Aorta (tissue), 5 donors: ENCODE results near the gene MAP2K3. TPM values are rescaled to one million over a fixed set of nuclear protein-coding genes. Genes with fewer than 3 reads are reported as not detected.

Source experiments
- ATAC-seq: fragments of 200-7000 bp; cut with Tn5 transposase; one replicate; pipeline ENCODE4 v1.9.1; 2022; ENCODE audit warnings: moderate library complexity; ENCODE audit not compliant: low FRiP score
- DNase-seq, 2 donors: peaks; one replicate each; pipeline ENCODE4 v3.0.0-alpha.2; 2020
- H3K27ac ChIP-seq, 2 donors: one replicate each; pipeline ENCODE4 v1.5.1; 2013; ENCODE audit warnings: low read length in 2 of 2, mild to moderate bottlenecking in 2 of 2, moderate library complexity in 2 of 2, control low read depth in 1 of 2, inconsistent platforms in 1 of 2, low read depth in 1 of 2
- H3K27me3 ChIP-seq, 2 donors: one replicate each; pipeline ENCODE4 v1.6.1; 2013; ENCODE audit warnings: control low read depth in 1 of 2, low read length in 1 of 2, mild to moderate bottlenecking in 1 of 2, moderate library complexity in 1 of 2; ENCODE audit not compliant: insufficient read depth in 2 of 2, control insufficient read depth in 1 of 2
- H3K36me3 ChIP-seq, 2 donors: one replicate each; pipeline ENCODE4 v1.6.1; 2013; ENCODE audit warnings: control low read depth in 1 of 2, low read length in 1 of 2, mild to moderate bottlenecking in 1 of 2; ENCODE audit not compliant: insufficient read depth in 2 of 2, control insufficient read depth in 1 of 2
- H3K4me1 ChIP-seq, 2 donors: one replicate each; pipeline ENCODE4 v1.6.1; 2013; ENCODE audit warnings: low read length in 2 of 2, control low read depth in 1 of 2, mild to moderate bottlenecking in 1 of 2, moderate library complexity in 1 of 2; ENCODE audit not compliant: insufficient read depth in 2 of 2, control insufficient read depth in 1 of 2
- H3K4me3 ChIP-seq, 2 donors: one replicate each; pipeline ENCODE4 v1.5.1; 2013; ENCODE audit warnings: low read length in 2 of 2, control low read depth in 1 of 2, mild to moderate bottlenecking in 1 of 2
- H3K9me3 ChIP-seq: one replicate; pipeline ENCODE4 v1.6.1; 2013; ENCODE audit warnings: mild to moderate bottlenecking, low read length; ENCODE audit not compliant: control insufficient read depth
- WGBS, 2 donors: extraction: QIAGEN DNeasy Blood & Tissue Kit; methylation state at CpG; one replicate each; pipeline ENCODE4 v1.1.7; 2013; 5-methylcytosine and 5-hydroxymethylcytosine counted together
- intact Hi-C, 2 donors: fragments of 100-400 bp; cut with DNase I; formaldehyde crosslinking; loops; one replicate each; pipeline versions ENCODE4 v1.14.2 to v1.15.0; 2022
- long read RNA-seq, 2 donors: library from polyadenylated mRNA; unstranded; transcript quantifications; one replicate each; pipeline ENCODE4 v2.0.0, GENCODE V29; 2020 to 2021
- polyA plus RNA-seq, 2 donors: library from polyadenylated mRNA; stranded (reverse); fragments of 200-250 nt; gene quantifications; one replicate each; pipeline ENCODE4 v1.2.3, GENCODE V29; 2013
- total RNA-seq, 2 donors: library from RNA; stranded (reverse); fragmentation: NEBNext Ultra II Directional; extraction: Animal tissue kit (Norgen Biotek cat#: 25700); gene quantifications; one replicate each; pipeline ENCODE4 v1.2.1, GENCODE V29; 2021
- donor health status: healthy with polysubstance abuse.
- donor health status: Bipolar disorder and iron deficiency.
- donor health status: DM: no; HTN: no; CAD: no.
- donor health status: DM: no; HTN: no; CAD: no.
- donor health status: DM: yes; HTN: yes; CAD: no.

The MAP2K3 gene
- 10 to 100 TPM; 58.7 to 82.6 TPM for total RNA-seq
- 10 to 100 TPM; 21.8 to 41.4 TPM for polyA plus RNA-seq
- long read RNA-seq, donor 1, transcript MAP2K3-202 (12 exons, 2,303 nt): major isoform, 139 of 187 reads
- long read RNA-seq, donor 1, transcript MAP2K3-205 (3 exons, 927 nt): minor isoform, 7 of 187 reads
- long read RNA-seq, donor 1, partial matches to known transcripts: 8 of 187 reads
- long read RNA-seq, donor 1, other reads (novel, unspliced or antisense): 28 of 187 reads
- long read RNA-seq, donor 2, transcript MAP2K3-202 (12 exons, 2,303 nt): major isoform, 45 of 60 reads
- long read RNA-seq, donor 2, partial matches to known transcripts: 2 of 60 reads
- long read RNA-seq, donor 2, other reads (novel, unspliced or antisense): 6 of 60 reads

DNA sequence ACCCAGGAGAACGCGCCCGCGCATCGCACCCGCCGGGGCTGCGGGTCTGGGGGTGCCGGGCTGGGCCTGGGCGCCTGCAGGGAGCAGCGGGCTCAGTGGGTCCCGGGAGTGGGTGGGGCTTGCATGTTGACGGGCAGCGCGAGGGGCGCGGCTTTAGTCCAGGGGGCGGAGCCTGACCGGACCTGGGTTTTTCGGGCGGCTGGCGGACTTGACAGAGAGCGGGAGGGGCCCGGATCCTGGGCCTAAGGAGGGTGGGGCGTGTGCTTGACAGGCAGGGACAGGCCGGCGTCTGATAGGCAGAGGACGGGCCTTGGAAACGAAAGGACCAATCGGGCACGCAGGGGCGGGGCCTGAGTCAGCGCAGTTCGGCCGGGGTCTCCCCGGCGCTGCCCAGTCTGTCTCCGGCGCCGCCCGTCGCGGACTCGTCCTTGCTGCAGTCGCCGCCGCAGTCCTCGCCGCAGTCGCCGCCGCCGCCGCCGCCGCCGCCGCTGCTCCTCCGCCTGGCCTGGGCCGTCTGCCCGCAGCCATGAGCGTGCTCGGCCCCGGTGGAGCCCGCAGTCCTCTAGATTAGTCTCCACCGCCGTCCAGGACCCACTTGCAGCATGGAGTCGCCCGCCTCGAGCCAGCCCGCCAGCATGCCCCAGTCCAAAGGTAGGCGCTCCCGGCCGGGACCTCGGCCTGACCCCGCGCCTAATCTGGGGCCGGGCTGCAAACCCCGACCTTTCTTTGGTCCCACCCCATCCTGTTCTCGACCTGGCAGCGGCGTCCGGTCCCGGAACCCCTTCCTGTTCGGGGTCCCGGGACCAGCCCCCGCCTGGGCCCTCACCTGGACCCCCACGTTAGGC is at the start of gene MAP2K3:
MAP2K3 (plus strand) TSS at position 393 of the 845 bp plus-strand sequence; CDS start at position 603, 210 bp downstream.
- H3K4me3 ChIP-seq: peak within 1 kb of the TSS; percentile 70 to 85
- peaks cover 3 to 8% of the 10 kb centered on the region in 2 donors for H3K4me1 ChIP-seq
- WGBS, 2 donors: 0% methylated on average over 54 to 88 of the region's 88 CpGs
- H3K27ac ChIP-seq: peak within 1 kb of the TSS; percentile 63 to 94
- peak; percentile 90 for ATAC-seq
- peak; percentile 100 for DNase-seq
- H3K27me3 ChIP-seq: no peaks in the 10 kb centered on the region
- intact Hi-C loops: loop anchor here (2.0 to 5.0 kb wide), 4 partner anchors 38 to 173 kb away; partner anchors contain the start of gene TMEM11 (in 1 of the 2)
- H3K36me3 ChIP-seq: no peaks in the 10 kb centered on the region
- H3K9me3 ChIP-seq: no peaks in the 10 kb centered on the region

DNA sequence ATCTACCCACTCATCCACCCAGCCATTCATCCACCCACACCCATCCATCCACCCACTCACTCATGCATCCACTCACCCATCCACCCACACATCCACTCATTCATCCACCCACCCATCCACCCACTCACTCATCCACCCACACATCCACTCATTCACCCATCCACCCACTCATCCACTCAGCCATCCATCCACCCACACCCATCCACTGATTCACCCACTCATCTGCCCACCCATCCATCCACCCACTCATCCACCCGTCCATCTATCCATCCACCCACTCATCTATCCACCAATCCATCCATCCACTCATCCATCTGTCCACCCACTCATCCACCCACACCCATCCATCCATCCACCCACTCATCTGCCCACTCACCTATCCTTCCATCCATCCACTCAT is 48.6 kb upstream of the MAP2K3 start:
- Histone ChIP-seq H3K9me3 (peaks cover 1% of the 10 kb centered on the region), H3K4me3 (no peak overlapping the region), H3K27ac (no peak overlapping the region), H3K36me3 (no peaks in the 10 kb centered on the region), H3K4me1 (no peaks in the 10 kb centered on the region), H3K27me3 (no peaks in the 10 kb centered on the region)
- no peak for ATAC-seq
- intact Hi-C loops: no loop called here
- WGBS, 2 donors: 84 to 95% methylated on average over 1 of the region's 1 CpG
- no peak for DNase-seq

DNA sequence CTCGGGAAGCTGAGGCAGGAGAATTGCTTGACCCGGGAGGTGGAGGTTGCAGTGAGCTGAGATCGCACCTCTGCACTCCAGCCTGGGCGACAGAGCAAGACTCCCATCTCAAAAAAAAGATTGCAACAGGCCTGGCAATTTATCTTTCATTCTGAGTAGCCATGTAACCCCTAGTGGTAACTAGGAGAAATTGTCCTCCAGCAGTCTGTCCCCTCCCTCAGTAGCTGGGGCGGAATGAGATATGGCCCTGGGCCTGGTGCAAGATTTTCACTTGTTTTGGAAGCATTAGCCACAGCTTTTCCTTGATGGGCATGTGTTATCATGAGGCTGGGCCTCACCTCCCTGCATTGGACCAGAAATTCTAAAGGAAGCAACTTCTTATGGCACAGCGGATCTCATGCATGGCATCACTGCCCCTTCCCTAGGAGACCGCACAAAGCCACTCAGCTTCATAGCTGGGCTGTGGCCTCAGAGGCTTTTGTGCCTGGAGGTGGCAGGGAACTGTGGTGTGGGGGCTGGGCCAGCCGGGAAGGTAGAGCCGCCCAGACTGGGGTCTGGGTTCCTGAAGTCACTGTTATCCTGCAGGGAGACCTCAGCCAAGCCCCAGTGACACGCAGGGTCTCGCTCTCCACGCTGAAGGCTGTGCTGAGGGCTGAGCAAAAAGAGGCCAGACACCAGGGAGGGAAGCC is 44.7 kb upstream of the MAP2K3 start:
- 77% methylated on average over 12 of the region's 12 CpGs for WGBS, 2 donors
- ATAC-seq: no peak

DNA sequence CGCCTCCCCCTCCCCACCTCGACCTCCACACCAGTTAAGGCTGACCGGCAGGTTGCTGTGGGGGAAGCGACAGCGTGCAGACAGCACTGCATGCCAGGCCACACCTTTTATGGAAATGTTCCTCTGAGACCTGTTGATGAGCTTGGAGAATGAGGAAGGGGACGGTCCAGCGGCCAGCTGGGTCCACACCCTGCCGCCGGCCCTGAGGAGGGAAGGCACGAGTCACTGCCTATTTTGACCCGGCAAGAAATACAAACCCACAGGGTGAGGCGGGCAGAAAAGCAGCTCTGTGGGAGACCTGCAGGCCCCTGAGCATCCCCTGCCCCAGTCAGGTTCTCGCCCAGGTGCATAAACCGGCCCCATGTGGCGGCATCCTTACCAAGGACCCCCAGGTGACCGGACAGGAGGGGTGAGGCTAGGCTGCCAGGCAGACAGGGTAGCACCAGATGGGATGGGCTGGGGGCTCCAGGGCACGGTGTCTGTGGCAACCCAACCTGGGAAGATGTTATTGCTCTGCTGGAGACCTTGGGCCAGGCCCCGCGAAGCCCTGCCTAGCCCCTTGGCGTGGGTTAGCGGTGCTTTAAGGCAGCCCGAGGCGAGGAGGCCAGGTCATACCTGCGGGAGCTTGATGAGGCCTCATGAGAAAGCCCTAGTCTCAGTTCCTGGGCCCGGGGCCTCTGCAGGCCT is 44.0 kb upstream of the MAP2K3 start:
- H3K4me3 ChIP-seq: no peak overlapping the region
- H3K27me3 ChIP-seq: no peaks in the 10 kb centered on the region
- H3K36me3 ChIP-seq: no peaks in the 10 kb centered on the region
- no peaks in the 10 kb centered on the region for H3K4me1 ChIP-seq
- WGBS, 2 donors: 76 to 81% methylated on average over 24 to 25 of the region's 25 CpGs
- ATAC-seq (no peak), DNase-seq (no peak)
- intact Hi-C loops: no loop called here
- no peak overlapping the region for H3K27ac ChIP-seq
- no peaks in the 10 kb centered on the region for H3K9me3 ChIP-seq

More for the DNA sequence above, 44.7 kb upstream of the MAP2K3 start:
- Histone ChIP-seq H3K9me3 (no peaks in the 10 kb centered on the region), H3K36me3 (no peaks in the 10 kb centered on the region), H3K4me3 (no peak overlapping the region), H3K27ac (no peak overlapping the region), H3K27me3 (no peaks in the 10 kb centered on the region), H3K4me1 (no peaks in the 10 kb centered on the region)
- intact Hi-C loops: no loop called here
- DNase-seq: no peak

DNA sequence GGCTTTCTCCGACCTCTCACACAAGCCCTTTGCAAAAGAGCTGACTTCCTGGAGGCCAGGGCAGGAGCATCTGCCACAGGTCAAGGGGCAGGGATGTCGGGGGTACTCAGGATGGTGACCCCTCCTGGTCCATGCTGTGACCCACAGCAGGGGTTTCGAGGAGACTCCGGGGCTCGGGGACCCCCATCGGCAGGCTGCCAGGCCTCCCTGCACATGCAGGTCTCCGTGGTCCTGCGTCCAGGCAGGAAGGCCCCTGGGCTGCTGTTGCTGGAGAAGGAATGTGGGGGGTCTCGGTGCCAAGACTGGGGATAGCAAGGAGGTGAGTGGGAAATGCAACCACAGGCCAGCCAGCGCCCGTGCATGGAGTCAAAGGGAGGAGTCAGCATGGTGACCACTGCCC is 42.9 kb upstream of the MAP2K3 start:
- Histone ChIP-seq H3K4me3 (no peak overlapping the region), H3K36me3 (no peaks in the 10 kb centered on the region), H3K4me1 (no peaks in the 10 kb centered on the region), H3K27me3 (no peaks in the 10 kb centered on the region), H3K9me3 (no peaks in the 10 kb centered on the region), H3K27ac (no peak overlapping the region)
- whole genome bisulfite sequencing, 2 donors: 71 to 74% methylated on average over 10 to 11 of the region's 11 CpGs
- ATAC-seq (no peak), DNase-seq (no peak)
- intact Hi-C loops: no loop called here

DNA sequence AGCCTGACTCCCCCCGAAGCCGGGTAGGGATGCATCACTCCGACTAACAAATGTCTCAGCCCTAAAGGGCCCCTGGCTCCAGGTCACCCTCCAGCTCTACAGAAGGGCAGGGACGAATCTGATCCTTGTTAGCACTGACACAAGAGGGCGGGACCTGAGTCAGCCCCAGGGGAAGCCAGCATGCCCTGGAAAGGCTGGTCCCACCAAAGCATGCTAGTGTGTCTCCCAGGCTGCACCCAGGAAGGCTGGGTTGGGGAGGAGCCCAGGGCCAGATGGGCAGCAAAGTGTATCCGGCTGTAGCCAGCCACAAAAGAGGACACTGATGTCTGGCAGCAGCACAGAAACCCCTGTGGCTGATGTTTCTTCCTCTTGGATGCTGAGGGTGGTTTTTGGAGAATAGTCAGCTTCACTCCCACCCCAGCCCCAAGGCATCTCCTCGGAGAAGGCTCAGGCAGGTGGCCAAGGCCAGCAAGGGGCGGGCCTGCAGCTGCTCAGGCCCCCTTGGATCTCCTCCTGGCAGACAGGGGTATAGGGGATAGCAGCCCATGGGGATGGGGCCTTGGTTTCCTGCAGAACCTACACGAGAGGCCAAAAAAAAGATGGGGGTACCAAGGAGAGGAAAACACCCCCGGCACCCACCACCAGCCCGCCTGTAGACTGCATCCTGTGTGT is 42.3 kb upstream of the MAP2K3 start:
- Histone ChIP-seq H3K9me3 (no peaks in the 10 kb centered on the region), H3K4me1 (no peaks in the 10 kb centered on the region), H3K36me3 (no peaks in the 10 kb centered on the region), H3K4me3 (no peak overlapping the region), H3K27me3 (no peaks in the 10 kb centered on the region), H3K27ac (no peak overlapping the region)
- intact Hi-C loops: no loop called here
- 63 to 69% methylated on average over 11 of the region's 11 CpGs for WGBS, 2 donors
- ATAC-seq (no peak), DNase-seq (no peak)

DNA sequence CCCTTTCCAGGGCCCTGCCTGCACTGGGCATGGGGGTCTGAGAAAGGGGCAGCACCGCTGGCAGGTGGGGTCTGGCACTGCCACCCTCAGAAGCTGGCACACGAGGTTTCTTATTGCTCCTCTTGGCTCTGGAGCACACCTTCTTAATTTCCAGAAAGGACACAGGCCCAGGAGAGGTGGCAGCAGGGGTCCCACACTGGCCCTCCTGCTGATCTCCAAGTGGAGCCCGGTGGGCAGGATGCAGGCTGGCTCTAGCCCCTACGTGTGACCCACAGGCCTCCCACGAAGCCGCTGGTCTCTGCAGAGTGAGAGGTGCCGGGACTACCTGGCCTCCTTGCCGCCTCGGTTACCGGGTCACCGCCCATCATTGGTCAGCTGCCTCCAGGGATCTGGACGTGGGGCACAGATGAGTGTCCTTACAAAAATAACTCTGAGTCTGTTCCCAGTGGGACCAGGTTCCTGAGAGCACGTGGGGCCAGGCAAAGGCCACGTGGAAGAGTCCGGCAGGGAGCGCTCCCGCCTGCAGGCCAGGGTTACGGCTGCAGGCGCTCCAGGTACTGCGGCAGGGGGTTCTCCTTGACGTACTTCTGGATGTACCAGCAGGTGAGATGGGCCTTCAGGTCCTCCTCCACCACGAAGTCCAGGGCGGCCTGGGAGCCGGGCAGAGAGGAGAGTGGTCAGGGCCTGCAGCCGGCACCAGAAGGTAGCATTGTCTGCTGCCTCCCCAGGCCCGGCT is 41.6 kb upstream of the MAP2K3 start:
- no peaks in the 10 kb centered on the region for H3K4me1 ChIP-seq
- no peak for DNase-seq
- no peaks in the 10 kb centered on the region for H3K36me3 ChIP-seq
- 72 to 75% methylated on average over 25 to 26 of the region's 26 CpGs for WGBS, 2 donors
- no peak for ATAC-seq
- intact Hi-C loops: no loop called here
- no peak overlapping the region for H3K4me3 ChIP-seq
- no peak overlapping the region for H3K27ac ChIP-seq
- H3K9me3 ChIP-seq: no peaks in the 10 kb centered on the region
- H3K27me3 ChIP-seq: no peaks in the 10 kb centered on the region
